Mesodermal cell (in vitro differentiated cells): Measurements from ENCODE around the gene UNC13A. TPM values are rescaled to one million over a fixed set of nuclear protein-coding genes. Genes with fewer than 3 reads are reported as not detected.

ENCODE experiments used
- H3K27ac ChIP-seq: 2 replicates; pipeline ENCODE4 v1.7.0; 2013; ENCODE audit warnings: mild to moderate bottlenecking, low read depth, low read length, moderate library complexity; ENCODE audit not compliant: severe bottlenecking
- H3K36me3 ChIP-seq: 2 replicates; pipeline ENCODE4 v1.7.1; 2013; ENCODE audit warnings: mild to moderate bottlenecking, low read length, moderate library complexity; ENCODE audit not compliant: control insufficient read depth, insufficient read depth
- H3K4me1 ChIP-seq: one replicate; pipeline ENCODE4 v1.7.1; 2013; ENCODE audit warnings: mild to moderate bottlenecking, low read length; ENCODE audit not compliant: insufficient read depth, control insufficient read depth, poor library complexity, severe bottlenecking
- H3K4me3 ChIP-seq: 2 replicates; pipeline ENCODE4 v1.7.0; 2013; ENCODE audit warnings: low read length, control low read depth, mild to moderate bottlenecking; ENCODE audit not compliant: insufficient read depth, poor library complexity, severe bottlenecking; ENCODE audit errors: extremely low read depth
- H3K9me3 ChIP-seq: 2 replicates; pipeline ENCODE4 v1.7.1; 2013; ENCODE audit warnings: mild to moderate bottlenecking, low read length, moderate library complexity; ENCODE audit not compliant: control insufficient read depth
- WGBS, 2 experiments: methylation state at CpG; one replicate each; pipeline ENCODE4 v1.1.5; 2013; ENCODE audit warnings: missing lambda C conversion rate in 2 of 2; ENCODE audit not compliant: insufficient coverage in 2 of 2; 5-methylcytosine and 5-hydroxymethylcytosine counted together
- polyA plus RNA-seq, 2 experiments: library from polyadenylated mRNA; stranded (reverse); fragments of 50-300 nt; gene quantifications; one replicate each; pipeline ENCODE4 v1.2.3, GENCODE V29; 2013

Gene UNC13A
- 3.5 TPM for polyA plus RNA-seq (2013, experiment 1 of 2)
- polyA plus RNA-seq (2013, experiment 2 of 2), result 2.2 TPM

DNA sequence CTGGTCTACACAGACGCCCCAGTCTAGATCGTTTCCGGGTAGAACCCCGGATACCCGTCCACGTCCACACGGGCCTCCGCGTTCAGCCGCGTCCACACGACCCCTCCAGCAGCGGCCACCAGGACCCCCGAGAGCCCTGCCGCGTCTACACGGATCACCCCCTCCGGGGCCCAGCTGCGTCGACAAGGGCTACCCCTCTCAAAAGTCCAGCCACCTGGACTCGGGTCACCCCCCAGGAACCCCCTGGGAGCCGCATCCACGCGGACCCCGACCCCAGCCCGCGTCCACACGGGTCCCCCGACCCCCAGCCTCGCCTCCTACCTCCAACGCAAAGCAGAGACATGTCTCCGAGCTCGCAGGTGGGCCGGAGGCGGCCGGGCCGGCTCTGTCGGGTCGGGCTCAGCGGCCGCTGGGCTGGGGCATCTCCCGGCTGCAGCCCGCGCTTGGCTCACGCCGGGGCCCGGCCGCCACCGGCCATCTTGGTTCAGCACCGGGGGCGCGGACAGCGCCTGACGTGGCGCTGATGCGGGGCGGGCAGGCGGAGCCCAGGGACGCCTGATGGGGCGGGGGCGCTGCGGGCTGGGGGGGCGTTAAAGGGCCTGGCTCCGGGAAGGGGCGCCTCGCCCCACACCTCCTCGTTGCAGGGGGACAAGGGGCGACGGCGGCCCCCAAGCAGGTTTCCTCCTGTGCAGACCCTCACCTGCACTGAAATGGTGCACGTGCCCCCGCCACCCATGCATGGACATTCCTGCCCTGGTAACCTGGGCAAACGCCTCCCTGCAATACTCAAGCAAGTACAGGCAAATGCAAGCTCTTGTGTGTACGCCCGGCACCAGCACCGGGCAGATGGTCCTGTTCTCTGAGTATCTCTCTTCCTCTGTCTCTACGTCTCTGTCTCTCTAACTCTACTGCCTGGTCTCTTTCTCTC lies at the start of gene UNC13A:
TSS of gene UNC13A (minus strand) at position 498 of the 928 bp plus-strand sequence. CDS start at position 343, 155 bp downstream.
- Histone ChIP-seq H3K27ac (no peak within 1 kb of the TSS), H3K36me3 (no peaks in the 10 kb centered on the region), H3K9me3 (no peaks in the 10 kb centered on the region), H3K4me3 (peak within 1 kb of the TSS; percentile 55), H3K4me1 (peaks cover 13% of the 10 kb centered on the region)
- WGBS, 2 experiments, result 1 to 2% methylated on average over 43 to 67 of the region's 77 CpGs

DNA sequence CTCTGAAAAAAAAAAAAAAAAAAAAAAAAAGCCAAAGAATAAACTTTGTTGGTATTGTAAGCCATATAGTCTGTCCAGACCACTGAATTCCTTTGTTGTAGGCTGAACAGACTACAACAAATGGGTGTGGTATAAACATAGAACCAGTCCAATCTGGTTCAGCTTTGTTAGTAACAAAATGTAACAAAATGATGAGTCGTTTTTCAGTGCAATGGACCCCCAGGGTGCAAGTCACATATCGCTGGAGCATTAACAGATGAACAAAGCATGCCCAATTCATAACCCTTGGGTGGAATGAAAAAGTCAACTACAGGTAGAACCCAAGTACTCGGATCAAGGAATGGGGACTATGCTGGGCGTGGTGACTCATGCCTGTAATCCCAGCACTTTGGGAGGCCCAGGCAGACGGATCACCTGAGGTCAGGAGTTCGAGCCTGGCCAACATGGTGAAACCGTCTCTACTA lies 49.6 kb upstream of the UNC13A start:
- Histone ChIP-seq H3K9me3 (no peaks in the 10 kb centered on the region), H3K36me3 (peaks cover 51% of the 10 kb centered on the region), H3K27ac (no peak overlapping the region), H3K4me1 (no peaks in the 10 kb centered on the region), H3K4me3 (no peak overlapping the region)
- 94% methylated on average over 7 of the region's 7 CpGs for whole genome bisulfite sequencing, 2 experiments

DNA sequence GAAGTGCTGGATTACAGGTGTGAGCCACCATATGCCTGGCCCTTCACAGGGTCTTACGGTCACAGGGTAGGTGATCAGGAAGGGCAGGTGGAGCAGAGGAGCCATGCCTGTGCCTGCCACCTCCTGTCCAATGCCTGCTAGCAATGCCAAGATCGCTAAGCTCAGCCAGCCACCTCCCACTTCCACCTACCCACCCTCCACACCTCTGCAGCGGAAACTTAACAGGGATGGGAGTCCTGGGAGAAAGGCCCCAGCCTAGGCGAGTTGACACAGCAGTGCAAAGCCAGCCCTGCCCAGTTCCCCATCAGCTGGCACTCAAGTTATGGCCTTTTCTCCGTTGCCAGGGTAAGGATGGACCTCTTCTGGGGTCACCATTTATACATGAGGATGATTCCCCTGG lies 47.3 kb upstream of the UNC13A start:
- peaks cover 74% of the 10 kb centered on the region for H3K36me3 ChIP-seq

DNA sequence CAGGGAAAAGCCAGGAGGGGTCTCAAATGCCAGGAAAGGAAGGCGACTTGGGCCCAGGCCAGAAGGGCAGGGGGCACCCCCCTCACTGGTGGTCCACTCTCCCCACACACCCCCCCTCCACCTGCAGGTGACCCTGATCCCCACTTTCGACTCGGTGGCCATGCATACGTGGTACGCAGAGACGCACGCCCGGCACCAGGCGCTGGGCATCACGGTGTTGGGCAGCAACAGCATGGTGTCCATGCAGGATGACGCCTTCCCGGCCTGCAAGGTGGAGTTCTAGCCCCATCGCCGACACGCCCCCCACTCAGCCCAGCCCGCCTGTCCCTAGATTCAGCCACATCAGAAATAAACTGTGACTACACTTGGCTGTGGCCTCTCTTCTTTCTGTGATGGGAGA lies 46.0 kb upstream of the UNC13A start:
- Histone ChIP-seq H3K9me3 (no peaks in the 10 kb centered on the region), H3K4me3 (no peak overlapping the region), H3K4me1 (no peaks in the 10 kb centered on the region), H3K36me3 (peaks cover 87% of the 10 kb centered on the region), H3K27ac (no peak overlapping the region)
- 96 to 97% methylated on average over 15 to 16 of the region's 16 CpGs for WGBS, 2 experiments

More for the DNA sequence above, 47.3 kb upstream of the UNC13A start:
- no peak overlapping the region for H3K27ac ChIP-seq
- no peaks in the 10 kb centered on the region for H3K9me3 ChIP-seq
- H3K4me3 ChIP-seq, result no peak overlapping the region
- no peaks in the 10 kb centered on the region for H3K4me1 ChIP-seq
- WGBS, 2 experiments, result 92 to 100% methylated on average over 3 to 5 of the region's 5 CpGs

DNA sequence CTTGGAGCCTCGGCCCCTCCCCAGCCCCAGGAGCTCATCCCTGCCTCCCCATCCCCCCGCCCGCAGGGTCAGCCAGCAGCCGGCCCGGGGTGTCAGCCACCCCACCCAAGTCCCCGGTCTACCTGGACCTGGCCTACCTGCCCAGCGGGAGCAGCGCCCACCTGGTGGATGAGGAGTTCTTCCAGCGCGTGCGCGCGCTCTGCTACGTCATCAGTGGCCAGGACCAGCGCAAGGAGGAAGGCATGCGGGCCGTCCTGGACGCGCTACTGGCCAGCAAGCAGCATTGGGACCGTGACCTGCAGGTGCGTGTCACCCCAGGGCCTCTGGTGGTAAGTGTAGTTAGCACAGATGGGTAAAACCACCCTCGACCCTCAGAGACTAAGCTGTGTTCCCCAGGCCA lies 45.0 kb upstream of the UNC13A start:
- H3K4me1 ChIP-seq, result no peaks in the 10 kb centered on the region
- 99% methylated on average over 12 to 16 of the region's 22 CpGs for WGBS, 2 experiments
- H3K36me3 ChIP-seq, result peaks cover 93% of the 10 kb centered on the region
- H3K9me3 ChIP-seq, result no peaks in the 10 kb centered on the region
- no peak overlapping the region for H3K4me3 ChIP-seq
- no peak overlapping the region for H3K27ac ChIP-seq

DNA sequence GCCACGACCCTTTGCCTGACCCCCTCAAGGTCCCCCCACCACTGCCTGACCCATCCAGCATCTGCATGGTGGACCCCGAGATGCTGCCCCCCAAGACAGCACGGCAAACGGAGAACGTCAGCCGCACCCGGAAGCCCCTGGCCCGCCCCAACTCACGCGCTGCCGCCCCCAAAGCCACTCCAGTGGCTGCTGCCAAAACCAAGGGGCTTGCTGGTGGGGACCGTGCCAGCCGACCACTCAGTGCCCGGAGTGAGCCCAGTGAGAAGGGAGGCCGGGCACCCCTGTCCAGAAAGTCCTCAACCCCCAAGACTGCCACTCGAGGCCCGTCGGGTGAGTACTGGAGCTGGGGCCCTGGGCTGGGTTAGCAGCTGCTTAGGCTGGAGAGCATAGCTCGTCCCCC lies 39.7 kb upstream of the UNC13A start:
- no peaks in the 10 kb centered on the region for H3K4me1 ChIP-seq
- WGBS, 2 experiments, result 96 to 99% methylated on average over 15 to 19 of the region's 19 CpGs
- H3K9me3 ChIP-seq, result no peaks in the 10 kb centered on the region
- peaks cover 96% of the 10 kb centered on the region for H3K36me3 ChIP-seq
- no peak overlapping the region for H3K27ac ChIP-seq
- no peak overlapping the region for H3K4me3 ChIP-seq

DNA sequence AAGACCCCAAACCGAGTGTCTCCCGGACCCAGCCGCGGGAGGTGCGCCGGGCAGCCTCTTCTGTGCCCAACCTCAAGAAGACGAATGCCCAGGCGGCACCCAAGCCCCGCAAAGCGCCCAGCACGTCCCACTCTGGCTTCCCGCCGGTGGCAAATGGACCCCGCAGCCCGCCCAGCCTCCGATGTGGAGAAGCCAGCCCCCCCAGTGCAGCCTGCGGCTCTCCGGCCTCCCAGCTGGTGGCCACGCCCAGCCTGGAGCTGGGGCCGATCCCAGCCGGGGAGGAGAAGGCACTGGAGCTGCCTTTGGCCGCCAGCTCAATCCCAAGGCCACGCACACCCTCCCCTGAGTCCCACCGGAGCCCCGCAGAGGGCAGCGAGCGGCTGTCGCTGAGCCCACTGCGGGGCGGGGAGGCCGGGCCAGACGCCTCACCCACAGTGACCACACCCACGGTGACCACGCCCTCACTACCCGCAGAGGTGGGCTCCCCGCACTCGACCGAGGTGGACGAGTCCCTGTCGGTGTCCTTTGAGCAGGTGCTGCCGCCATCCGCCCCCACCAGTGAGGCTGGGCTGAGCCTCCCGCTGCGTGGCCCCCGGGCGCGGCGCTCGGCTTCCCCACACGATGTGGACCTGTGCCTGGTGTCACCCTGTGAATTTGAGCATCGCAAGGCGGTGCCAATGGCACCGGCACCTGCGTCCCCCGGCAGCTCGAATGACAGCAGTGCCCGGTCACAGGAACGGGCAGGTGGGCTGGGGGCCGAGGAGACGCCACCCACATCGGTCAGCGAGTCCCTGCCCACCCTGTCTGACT lies 39.0 kb upstream of the UNC13A start:
- H3K36me3 ChIP-seq, result peaks cover 96% of the 10 kb centered on the region

DNA sequence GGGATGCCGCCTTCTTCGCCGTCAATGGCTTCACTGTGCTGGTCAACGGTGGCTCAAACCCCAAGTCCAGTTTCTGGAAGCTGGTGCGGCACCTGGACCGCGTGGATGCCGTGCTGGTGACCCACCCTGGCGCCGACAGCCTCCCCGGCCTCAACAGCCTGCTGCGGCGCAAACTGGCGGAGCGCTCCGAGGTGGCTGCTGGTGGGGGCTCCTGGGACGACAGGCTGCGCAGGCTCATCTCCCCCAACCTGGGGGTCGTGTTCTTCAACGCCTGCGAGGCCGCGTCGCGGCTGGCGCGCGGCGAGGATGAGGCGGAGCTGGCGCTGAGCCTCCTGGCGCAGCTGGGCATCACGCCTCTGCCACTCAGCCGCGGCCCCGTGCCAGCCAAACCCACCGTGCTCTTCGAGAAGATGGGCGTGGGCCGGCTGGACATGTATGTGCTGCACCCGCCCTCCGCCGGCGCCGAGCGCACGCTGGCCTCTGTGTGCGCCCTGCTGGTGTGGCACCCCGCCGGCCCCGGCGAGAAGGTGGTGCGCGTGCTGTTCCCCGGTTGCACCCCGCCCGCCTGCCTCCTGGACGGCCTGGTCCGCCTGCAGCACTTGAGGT lies 38.1 kb upstream of the UNC13A start:
- Histone ChIP-seq H3K4me3 (no peak overlapping the region), H3K4me1 (peaks cover 11% of the 10 kb centered on the region), H3K27ac (no peak overlapping the region), H3K36me3 (peaks cover 90% of the 10 kb centered on the region), H3K9me3 (no peaks in the 10 kb centered on the region)
- WGBS, 2 experiments, result 96% methylated on average over 44 to 58 of the region's 59 CpGs

More for the DNA sequence above, 39.0 kb upstream of the UNC13A start:
- no peaks in the 10 kb centered on the region for H3K9me3 ChIP-seq
- WGBS, 2 experiments, result 96% methylated on average over 55 to 62 of the region's 62 CpGs
- no peak overlapping the region for H3K4me3 ChIP-seq
- H3K27ac ChIP-seq, result no peak overlapping the region
- peaks cover 1% of the 10 kb centered on the region for H3K4me1 ChIP-seq

DNA sequence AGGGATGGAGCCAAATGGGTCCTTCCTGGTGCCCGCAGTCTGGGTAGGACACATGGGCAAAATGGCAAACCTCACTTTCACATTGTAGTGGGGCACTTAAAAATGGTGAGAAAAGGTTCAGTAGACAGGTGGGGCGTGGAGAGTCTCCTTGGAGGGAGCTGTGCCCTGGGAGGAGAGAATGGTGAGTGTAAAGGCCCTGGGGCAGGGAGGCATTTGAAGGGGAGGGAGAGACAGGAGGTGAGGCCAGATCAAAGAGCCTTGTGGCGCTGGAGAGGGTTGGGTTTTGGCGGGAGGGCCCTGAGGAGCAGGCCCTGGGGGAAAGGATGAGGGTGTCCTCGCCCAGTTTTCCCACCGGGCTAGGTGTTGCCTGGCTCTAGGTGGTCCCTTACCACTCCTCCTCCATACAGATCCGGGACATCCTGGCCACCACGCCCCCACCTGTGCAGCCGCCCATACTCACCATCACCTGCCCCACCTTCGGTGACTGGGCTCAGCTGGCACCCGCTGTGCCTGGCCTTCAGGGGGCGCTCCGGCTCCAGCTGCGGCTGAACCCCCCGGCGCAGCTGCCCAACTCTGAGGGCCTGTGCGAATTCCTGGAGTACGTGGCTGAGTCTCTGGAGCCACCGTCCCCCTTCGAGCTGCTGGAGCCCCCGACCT lies 37.4 kb upstream of the UNC13A start:
- Histone ChIP-seq H3K9me3 (no peaks in the 10 kb centered on the region), H3K27ac (no peak overlapping the region), H3K36me3 (peaks cover 86% of the 10 kb centered on the region), H3K4me3 (no peak overlapping the region), H3K4me1 (peaks cover 17% of the 10 kb centered on the region)
- 92 to 95% methylated on average over 15 to 19 of the region's 21 CpGs for WGBS, 2 experiments

DNA sequence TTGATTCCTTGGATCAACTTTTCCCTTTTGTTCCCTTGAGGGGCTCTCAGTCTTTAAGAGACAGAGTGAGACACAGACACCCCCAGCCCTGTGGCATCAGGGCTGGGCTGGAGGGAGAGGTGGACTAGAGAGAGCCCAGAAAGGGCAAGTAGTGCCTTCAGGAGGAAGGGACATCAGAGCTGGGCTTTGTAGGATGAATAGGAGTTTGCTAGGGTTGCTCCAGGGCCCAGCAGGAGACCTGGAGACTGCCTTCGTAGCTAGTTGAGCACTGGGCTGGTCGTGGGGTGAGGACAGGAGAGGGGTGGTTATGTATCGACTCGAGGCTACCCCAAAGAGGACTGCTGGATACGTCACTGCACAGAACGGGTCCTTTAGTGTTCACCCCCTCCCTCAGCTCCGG lies 36.5 kb upstream of the UNC13A start:
- no peaks in the 10 kb centered on the region for H3K9me3 ChIP-seq
- 85 to 91% methylated on average over 4 to 7 of the region's 7 CpGs for WGBS, 2 experiments
- no peak overlapping the region for H3K27ac ChIP-seq
- H3K4me1 ChIP-seq, result peaks cover 21% of the 10 kb centered on the region
- no peak overlapping the region for H3K4me3 ChIP-seq
- peaks cover 77% of the 10 kb centered on the region for H3K36me3 ChIP-seq
